Measurements from ENCODE around the gene GBP1.

- TF ChIP-seq, protein P1, sequence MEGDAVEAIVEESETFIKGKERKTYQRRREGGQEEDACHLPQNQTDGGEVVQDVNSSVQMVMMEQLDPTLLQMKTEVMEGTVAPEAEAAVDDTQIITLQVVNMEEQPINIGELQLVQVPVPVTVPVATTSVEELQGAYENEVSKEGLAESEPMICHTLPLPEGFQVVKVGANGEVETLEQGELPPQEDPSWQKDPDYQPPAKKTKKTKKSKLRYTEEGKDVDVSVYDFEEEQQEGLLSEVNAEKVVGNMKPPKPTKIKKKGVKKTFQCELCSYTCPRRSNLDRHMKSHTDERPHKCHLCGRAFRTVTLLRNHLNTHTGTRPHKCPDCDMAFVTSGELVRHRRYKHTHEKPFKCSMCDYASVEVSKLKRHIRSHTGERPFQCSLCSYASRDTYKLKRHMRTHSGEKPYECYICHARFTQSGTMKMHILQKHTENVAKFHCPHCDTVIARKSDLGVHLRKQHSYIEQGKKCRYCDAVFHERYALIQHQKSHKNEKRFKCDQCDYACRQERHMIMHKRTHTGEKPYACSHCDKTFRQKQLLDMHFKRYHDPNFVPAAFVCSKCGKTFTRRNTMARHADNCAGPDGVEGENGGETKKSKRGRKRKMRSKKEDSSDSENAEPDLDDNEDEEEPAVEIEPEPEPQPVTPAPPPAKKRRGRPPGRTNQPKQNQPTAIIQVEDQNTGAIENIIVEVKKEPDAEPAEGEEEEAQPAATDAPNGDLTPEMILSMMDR (IDR thresholded peaks at IDR 0.05; ENCODE audit: low read depth, low read length, poor library complexity, severe bottlenecking) = no peak
- TF ChIP-seq EZH2phosphoT487 (IDR thresholded peaks at IDR 0.05; ENCODE audit: borderline replicate concordance, low read length) = no peak
Observed at GRCh38 chr1:89043940-89044339, 21.1 kb downstream of the GBP1 start.
